GM19372 (cell line): ENCODE data around the gene ARHGEF9.
A peak's percentile ranks its signal among the peaks of the same experiment; 100 is the strongest.
"Not testable (repeated sequence)": the region's sequence is repeated elsewhere in the genome, so short reads cannot be mapped to it uniquely, and the experiment has no call there.

Experiments
- ATAC-seq: cut with Tn5 transposase; IDR thresholded peaks from one replicate; pipeline ENCODE4 v1.9.1; 2021; ENCODE audit warnings: mild to moderate bottlenecking, low read depth, moderate library complexity; ENCODE audit not compliant: unreplicated experiment

The ARHGEF9 gene

DNA sequence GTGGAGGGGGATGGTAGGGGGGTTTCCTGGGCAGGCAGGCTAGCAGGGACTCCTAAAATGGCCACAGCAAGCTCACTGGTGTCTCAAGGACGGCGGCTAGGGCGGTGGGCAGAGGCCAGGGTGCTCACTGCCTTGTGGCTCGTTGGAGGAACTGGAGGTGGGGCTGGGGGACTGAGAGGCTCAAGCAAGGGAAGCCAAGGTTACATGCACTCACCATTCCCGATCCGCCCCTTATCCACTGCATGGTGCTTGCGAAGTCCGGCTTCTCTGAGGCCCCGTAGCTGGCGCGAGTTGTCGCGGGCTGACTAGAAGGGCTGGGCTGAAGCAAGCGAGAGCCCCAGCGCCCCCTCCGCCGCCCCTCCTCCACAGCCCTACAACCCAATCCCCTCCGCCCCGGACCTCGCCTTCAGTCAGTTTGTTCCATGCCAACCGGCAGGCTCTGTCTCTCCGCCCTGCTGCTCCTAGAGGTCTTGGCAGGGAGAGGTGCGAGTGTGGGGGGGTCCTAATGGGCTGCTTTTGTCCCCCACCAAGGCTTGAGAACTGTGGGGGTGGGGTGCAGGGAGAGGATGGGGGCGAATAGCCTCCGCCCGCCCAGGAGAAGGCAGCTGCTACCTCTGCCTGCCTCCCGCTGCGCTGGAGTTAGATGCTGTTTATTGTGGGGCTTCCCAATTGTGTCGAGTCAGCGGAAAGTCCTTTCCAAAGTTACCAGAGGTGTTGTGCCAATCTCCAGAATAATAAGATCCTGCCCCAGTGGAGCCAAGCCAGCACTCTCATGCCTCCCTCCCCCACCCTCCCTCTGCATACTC is at the start of gene ARHGEF9:
ARHGEF9 (minus strand) TSS at position 313 of the 806 bp plus-strand sequence; CDS start at position 244, 69 bp downstream.
- ATAC-seq = no peak

DNA sequence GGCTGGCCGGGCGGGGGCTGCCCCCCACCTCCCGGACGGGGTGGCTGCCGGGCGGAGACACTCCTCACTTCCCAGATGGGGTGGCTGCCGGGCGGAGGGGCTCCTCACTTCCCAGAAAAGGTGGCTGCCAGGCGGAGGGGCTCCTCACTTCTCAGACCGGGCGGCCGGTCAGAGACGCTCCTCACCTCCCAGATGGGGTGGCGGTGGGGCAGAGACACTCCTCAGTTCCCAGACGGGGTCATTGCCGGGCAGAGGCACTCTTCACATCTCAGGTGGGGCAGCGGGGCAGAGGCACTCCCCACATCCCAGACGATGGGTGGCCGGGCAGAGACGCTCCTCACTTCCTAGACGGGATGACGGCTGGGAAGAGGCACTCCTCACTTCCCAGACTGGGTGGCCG is 40.4 kb upstream of the ARHGEF9 start:
- ATAC-seq = not testable (repeated sequence)

DNA sequence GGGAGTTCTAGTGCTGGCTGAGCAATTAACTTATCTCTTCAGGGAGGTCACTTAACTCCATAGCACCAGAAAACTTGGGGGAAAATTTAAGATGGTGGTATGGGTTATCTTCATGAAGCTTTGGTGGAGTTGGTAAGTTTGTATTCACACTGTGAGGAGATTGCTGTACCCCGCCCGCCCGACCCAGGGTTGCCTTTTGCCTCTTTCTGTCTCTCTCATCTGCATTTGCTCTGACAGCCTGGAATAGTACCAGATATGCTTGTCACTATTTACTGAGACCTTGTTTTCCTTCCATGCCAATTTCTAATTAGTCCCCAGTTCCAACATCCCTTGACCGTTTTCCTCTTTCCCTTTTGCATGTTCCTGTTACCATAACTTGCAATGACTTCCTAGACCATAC is 33.1 kb upstream of the ARHGEF9 start:
- ATAC-seq = no peak

DNA sequence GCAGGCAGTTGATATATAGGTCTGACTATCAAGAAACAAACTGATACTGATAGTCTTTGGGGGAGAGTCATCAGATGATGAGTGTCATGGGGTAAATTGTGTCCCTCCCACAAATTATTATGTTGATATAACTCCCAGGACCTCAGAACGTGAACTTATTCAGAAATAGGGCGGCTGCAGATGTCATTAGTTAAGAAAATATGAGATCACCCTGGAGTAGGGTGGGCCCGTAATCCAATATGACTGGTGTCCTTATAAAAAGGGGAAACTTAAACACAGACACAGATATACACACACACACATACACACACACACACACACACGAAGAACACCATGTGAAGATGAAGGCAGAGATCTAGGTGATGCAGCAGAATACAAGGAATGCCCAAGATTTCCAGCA is 32.7 kb upstream of the ARHGEF9 start:
- no peak for ATAC-seq

DNA sequence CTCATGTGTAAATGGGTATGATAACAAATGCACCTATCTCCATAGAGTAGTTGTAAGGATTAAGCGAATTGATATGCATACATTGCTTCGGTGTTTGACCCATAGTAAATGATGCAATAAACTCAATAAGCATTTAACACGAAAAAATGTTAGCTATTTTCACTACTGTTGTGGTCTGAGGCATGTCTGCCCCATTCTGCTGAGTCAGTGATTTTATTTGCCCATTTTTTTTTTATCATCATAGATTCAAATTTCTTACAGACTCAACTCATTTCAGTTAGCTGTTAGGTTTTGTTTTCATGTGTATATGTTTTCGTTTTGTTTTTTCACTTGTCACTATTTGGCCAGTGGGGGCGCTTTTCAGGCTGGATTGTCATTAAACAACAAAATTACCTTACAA is 27.8 kb upstream of the ARHGEF9 start:
- no peak for ATAC-seq

DNA sequence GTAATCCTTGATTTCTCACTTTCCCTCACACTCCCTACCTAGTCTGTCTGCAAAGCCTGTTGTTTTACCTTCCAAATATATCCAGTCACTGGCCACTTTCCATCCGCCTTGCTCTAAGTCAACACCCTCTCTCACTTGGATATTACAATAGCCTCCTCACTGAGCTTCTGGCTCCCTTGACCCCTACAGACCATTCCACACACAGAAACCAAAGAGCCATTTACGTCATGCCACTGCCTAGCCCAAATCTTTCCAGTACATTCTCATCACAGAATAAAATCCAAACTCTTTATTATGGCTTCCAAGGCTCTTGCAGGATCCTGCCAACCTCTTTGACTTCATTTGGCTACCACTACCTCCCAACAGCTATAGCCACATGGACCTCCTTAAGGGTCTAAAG is 25.7 kb upstream of the ARHGEF9 start:
- no peak for ATAC-seq

DNA sequence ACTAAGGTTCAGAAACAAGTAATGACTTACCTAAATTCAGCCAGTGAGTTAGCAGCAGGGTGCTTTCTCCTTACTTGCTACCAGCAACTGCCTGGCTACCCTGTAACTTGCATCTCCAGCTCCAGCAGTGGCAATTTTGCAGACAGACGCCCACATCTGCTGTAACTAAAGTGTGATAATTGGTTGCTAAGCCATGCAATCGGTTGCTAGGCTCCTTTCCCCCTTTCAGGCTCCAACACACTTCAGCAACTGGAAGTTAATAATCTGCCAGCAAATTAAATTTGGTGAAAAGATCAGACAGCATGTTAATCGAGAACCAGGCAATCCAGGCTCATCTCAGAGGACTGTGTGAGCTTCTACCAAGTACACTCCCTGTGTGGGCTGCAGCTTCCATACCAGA is 24.2 kb upstream of the ARHGEF9 start:
- no peak for ATAC-seq

DNA sequence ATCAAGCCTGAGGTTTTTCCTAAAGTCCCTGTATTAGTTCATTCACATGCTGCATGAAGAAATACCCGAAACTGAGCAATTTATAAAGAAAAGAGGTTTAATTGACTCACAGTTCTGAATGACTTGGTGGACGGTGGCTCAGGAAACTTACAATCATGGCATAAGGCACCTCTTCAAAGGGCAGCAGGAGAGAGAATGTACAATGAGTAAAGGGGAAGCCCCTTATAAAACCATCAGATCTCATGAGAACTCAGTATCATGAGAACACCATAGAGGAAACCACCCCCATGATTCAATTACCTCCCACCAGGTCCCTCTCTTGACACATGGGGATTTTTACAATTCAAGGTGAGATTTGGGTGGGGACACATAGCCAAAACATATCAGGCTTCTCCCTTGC is 10.4 kb upstream of the ARHGEF9 start:
- ATAC-seq = not testable (repeated sequence)

DNA sequence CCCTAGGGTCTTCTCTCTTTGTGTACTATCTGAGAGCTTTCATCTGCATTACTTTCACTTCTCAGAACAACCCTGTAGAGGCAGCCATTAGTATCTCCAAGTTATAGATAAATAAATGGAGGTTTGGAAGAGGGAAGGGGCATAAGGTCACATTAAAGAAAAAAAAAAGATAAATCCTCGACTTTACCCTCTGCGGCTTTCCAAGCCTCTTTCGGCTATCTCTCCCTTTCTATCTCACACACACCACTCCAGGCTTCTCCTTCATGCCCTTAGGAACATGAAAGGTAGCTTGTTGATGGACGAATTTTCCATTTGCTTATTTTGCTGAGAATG is 660 bp upstream of the ARHGEF9 start:
- ATAC-seq = no peak

DNA sequence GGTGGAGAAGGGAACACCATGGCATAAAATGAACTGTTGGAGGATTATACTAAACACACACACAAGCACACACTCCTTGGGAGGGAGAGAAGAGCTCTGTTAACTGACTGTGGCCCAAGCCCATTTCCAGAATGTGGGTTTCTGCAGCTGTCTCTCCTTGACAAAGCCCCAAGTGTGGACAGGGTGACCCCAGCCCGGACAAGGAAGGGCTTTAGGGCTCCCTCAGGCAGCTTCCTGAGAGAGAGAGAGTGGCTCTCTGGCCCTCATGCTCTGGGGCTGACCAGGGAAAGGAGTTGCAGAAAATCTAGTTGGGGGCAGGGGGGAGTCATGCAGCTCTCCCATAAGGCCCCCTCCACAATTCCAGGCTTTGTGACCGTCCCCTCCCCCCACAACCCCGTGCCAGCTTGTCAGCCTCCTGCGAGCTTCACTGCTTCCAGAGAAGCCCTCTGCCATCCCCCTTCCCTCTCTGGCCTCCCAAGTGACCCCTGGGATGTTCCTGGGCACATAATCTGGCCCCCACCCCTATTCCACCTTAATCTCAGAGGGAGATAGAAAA is 590 bp downstream of the ARHGEF9 start:
- no peak for ATAC-seq

DNA sequence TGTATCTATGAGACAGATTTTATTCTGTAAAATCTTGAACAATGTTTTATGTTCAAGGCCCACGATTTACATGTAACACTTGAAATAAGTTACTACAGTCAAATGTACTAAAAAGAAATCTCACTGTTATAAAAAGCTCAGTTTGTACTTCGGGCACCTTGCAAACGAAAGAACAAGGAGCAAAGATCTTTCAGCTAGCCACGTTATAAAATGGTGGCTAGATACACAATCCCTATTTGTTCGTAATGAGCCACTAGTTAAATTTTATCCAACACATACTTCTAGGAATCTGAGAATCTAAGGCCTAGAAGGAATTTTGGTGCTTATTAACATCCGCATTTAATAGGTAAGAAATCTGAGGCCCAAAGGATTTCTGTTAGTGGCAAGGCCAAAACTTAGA is 2.5 kb downstream of the ARHGEF9 start:
- no peak for ATAC-seq

DNA sequence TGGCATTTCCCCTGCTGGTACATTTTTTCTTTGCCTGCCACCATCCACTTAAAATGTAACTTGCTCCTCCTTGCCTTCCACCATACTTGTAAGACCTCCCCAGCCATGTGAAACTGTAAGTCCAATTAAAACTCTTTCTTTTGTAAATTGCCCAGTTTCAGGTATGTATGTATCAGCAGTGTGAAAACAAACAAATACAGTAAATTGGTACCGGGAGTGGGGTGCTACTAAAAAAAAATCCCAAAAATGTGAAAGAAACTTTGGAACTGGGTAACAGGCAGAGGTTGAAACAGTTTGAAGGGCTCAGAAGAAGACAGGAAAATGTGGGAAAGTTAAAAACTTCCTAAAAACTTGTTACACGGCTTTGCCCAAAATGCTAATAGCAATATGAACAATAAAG is 16.3 kb downstream of the ARHGEF9 start:
- ATAC-seq = no peak

DNA sequence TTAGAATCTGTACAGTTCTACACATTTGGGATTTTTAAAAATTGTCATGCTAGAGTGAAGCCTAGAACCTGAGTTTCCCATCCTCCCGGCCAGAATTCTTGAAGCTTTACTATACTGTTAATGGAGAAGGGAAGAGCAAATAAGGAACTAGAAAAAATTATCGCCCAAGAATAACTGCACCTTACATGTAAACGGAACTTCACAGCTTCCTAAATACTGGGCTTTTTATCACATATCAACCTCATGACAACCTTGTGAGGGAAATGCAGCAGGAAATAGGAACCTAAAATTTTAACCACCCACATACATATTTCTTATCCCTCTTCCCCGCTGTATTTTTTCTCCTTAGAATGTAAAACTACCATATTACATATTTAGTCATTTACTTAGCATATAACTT is 19.3 kb downstream of the ARHGEF9 start:
- ATAC-seq = no peak

DNA sequence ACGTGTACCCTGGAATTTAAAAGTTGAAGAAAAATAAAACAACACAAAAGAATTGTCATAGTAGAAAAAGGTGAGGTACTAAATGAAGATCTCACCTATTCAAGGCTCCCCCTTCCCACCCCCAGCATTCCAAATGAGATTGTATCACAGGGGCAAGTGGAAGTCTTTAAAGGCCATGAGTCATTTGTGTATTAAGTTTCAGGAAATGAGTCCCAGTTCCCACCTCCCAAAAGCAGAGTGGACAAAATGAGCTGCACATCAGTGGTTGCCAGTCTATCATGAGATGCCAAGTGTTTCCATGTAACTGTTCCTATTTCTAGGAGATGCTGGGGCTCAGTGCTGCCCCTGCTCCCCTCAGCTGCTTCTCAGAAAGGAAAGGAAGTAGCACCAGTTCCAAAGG is 20.1 kb downstream of the ARHGEF9 start:
- no peak for ATAC-seq

DNA sequence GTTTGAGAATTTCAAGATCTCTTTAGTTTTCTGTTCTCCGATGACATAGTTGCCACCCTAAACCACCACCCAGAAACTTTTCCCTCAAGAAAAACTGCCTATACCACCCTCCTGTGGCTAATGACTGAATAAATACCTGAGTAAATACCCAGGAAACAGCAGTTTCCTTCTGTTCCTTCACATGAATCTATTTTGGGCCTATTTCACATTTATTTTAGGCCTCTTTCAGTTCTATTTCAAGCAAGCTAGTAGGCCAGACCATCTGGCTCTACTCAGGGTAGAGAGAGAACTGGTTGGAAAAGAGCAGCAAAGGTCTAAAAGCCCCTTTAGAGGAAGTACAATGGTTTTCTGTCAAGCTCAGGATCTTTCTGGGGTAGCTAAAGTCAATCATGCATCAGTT is 23.4 kb downstream of the ARHGEF9 start:
- peak; percentile 74 for ATAC-seq

DNA sequence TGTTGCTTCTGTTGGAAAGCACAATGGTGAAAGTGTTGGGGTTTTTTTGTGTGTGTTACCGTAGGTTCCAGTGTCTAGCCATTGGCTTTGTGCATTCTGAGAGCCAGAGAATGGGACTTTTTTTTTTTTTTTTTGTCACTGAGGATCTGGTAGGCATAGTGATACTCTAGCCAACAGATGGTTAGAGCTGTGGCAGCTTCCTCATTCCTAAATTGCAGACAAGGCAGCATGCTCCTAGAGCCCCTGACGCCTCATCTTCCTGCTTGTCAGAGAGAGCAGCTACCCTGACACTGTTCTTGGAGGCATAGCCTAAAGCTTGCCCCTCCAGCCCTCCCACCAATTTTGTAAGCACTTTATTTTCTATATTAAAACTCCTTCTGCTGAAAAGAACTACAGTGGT is 27.0 kb downstream of the ARHGEF9 start:
- no peak for ATAC-seq

DNA sequence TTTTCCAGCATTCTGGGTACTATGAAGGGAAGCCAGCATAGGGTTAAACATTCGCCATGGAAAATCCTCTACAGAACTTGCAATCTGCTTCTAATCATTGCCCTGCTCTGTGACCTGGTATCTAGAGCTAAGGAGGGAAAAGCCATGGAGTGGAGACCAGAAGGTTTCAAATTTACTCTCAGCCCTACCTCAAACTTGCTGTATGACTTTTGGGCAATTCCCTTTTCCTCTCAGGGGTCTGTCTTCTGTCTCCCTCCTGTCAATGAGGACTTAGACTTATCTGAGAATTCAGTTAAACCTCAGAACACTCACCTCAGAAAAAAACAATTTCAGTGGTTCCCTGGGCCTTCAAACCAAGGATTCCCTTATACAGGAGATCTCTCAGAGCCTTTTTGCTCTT is 29.1 kb downstream of the ARHGEF9 start:
- no peak for ATAC-seq

DNA sequence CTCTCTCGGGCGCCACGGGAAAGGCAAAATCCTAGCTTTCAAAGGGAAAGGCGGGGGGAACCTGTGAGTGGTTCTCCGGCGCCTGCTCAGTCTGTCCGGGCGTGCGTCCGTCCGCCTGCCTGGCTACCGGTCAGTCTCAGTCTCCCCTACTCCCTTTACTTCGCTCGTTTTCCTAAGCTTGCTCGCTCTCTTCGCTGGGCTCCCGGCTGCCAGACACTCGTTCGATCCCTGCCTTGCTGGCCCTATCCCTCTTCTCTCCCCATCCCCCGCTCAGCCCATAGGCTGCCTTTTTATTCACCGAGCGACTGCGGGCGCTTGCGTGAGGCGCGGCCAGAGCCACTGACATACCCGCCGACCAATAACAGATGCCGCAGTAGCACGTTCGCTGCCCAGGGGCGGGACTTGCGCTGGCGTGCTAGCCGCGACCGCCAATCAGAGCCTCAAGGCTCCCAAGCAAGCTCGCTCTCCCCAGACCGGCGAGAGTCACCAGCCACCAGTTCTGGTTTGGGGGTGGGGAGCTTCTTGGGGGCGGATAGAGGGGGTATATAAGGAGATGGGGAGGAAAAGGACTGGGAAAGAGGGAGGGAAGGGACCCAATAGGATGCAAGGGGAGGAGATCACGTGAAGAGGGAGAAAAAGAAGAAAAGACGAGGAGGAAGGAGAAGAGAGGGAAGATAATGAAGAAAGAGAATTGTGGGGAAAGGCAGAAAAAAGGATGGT is 30.0 kb downstream of the ARHGEF9 start:
- ATAC-seq = peak; percentile 97

DNA sequence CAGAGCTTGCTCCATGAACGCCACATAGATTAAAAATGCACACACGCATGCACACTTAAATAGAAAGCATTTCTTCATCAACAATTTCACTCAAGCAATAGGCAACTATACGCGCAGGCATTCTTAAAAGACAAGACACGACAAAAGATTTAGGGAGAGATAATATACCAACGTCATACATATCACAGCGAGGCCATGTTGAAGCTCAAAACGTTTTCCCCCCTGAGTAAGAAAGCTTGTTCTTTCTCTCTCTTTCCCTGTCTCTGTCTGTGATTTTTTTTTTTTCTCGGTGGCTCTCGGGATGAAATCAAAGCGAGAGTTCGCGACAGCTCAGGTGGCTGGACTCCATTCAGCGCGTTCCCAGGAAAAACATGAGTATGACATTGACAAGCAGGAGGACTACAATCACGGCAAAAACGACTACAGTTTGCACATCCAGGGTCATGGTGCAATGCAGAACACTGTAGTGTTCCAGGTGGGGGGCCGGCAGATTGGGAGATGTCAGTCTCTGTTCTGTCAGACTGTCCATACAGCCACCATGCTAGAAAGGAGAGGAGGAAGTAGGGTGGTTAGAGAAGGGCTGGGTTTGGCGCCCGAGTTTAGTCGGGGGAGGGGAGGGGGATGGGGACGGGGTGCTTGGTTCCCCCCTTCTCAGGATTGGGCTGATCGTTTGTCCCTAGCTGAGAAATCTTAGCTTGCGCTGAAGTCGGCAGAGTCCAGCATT is 30.7 kb downstream of the ARHGEF9 start:
- ATAC-seq = peak; percentile 20

DNA sequence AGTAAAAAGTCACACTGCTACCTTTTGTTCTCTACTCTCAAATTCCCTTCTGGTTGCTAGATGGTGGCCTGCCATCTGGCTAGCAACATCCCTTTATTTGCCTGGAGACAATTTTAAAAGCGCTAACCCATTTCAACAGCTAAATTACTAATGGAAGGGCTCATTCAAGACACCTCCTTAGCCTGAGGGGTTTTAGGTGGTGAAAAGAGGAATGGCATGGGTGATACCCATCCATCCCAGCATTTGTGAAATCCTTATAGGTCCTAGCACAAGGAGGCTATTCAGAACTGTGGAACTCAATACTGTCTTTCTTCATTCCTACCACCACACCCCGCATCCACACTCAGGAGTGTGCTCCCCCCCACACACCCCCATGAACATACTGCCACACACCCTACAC is 33.5 kb downstream of the ARHGEF9 start:
- no peak for ATAC-seq

DNA sequence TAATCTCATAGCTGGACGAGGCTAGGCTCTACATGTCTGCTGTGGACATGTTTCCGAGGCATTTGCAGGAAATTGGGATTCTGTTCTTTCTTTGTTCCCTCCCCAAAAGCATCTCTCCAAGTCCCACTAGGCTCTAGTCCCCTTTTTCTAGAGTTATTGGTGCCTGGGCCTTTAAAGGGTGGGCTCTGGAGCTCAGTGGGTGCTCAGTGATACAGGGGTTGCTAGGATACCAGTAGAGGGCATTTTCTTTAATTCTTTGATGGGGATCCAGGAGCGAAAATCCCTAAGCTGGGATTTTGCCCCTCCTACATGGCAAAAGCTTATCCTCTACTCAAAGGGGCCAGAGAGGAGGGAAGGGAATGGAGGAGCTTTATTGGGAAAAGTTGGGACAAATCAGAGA is 34.2 kb downstream of the ARHGEF9 start:
- ATAC-seq = no peak
